Stimulated activated CD8-positive, alpha-beta memory T cell treated with anti-CD3 and anti-CD28 coated beads, Interleukin-4, amount 100 ng/mL, for 4 hours (primary cell): Measurements from ENCODE around the gene SLC7A9.

Experiments
- DNase-seq, 2 donors: peaks; one replicate each; pipeline ENCODE4 v3.0.0-alpha.2; 2020; ENCODE audit warnings: low read depth in 2 of 2, low spot score in 1 of 2

The SLC7A9 gene

DNA sequence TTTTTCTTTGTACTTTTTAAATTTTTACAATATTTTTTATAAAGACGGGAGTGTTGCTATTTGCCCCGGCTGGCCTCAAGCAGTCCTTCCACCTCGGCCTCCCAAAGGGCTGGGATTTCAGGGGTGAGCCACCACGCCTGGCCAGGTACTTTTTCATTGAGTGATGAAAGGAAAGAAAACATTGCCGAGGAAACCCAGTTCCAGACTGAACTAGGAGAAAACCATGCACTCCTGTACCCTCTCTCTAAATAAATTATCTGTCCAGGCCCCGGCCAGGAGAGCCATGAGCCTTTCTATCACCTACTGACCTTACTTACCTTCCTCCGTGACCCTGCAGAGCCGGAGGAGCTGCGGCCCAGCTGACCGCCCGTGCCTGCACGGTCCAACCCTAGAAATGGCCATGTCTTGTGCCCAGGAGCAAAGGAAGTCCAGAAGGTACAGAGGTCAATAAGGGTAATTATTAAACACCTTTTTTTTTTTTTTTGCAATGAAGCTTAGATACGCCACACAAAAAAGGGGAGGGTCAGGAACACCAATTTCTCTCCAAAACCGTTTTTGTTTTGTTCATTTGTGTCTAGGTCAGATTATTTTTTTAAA, at the start of gene SLC7A9:
Gene SLC7A9 (minus strand): TSS at position 399 of the 597 bp plus-strand sequence. CDS start 1,233 bp downstream, outside the sequence.
- no peak for DNase-seq

DNA sequence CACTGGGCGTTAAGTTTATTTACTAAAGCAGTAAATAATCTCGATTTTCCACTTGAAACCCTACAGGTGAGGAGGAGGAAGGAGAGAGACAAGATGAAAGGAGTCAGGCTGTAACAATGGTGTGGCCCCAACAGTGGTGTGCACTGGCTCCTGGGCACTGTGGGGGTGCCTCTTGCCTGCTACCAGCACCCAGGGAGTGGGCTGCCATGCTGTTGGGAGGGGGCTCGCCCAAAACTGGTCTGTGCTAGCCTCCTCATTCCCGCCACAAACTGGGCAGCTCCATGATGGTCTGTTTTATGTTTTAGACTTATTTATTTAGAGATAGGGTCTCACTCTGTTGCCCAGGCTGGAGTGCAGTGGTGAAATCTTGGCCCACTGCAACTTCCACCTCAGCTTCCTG, 49.8 kb upstream of the SLC7A9 start:
- no peak for DNase-seq

DNA sequence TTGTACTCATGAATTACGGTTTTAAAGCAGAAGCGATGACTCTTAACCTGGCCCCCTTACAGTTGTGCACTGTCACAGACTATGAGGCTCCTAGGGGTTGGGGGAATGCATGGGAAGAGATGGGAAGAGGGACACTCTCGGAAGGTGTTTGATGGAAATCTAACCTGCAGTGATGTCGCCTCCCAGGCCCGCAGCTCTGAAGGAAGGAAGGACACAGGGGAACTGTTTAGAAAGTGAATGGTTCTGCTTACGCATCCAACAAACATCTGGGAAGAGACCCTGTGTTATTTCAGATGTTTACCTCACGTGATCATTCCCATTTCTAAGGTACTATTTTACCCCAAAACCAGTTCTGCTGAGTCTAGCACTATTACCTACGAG, 48.0 kb upstream of the SLC7A9 start:
- no peak for DNase-seq

DNA sequence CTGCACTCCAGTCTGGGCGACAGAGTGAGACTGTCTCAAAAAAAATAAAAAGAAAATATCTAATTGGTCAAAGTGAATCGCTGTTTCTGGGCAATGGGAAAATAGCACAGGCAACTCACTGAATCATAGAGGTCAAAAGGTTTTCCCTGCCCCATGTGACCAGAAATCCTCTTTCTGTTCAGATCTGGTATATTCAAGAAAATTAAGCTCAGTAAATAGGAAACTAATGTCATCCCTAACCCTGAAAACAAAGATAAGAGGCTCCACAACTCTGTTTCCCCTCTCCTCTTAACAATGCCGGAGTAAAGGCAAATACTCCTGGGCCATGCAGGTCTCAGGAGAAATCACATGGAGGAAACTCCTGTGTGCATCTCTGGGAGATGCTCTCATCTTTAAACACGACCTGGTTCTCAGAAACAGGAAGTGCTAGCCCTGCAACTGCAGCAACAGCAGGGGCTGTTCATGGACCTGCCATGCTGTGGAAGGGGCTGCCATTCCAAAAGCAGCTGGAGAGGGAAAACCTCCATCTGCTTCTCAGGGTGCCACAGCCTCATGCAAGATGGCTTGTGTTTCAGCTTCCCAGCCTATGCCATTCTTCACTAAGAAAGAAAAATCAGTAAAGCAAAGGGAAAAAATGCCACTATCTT, 47.5 kb upstream of the SLC7A9 start:
- no peak for DNase-seq

DNA sequence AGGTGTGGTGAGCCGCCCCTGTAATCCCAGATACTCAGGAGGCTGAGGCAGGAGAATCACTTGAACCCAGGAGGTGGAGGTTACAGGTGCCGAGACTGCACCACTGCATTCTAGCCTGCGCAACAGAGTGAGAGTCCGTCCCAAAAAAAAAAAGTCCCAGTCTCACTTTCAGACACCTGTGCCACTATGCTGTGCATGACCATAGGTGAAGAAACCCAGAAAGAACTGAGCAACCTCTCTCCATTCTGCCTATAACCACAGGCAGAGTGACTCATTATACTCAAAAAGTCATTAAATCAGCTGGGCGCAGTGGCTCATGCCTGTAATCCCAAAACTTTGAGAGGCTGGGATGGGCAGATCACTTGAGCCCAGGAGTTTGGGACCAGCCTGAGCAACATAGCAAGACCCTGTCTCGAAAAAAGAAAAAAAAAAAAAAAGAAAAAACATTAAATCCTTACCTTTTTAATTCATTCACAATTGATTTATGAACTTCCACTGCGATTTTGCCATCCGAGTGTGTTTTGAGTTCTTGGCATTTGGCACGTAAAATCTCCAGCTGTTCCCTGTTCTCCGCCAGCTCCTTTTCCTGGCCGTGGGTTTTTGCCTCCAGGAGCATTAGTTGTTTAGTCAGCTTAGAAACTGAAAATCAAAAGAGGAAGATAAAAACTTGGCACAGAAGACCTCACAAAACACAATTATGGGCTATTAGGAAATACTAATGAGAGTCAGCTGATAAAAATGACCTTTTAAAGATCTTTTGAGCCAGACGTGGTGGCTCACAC, 45.5 kb upstream of the SLC7A9 start:
- DNase-seq: no peak

DNA sequence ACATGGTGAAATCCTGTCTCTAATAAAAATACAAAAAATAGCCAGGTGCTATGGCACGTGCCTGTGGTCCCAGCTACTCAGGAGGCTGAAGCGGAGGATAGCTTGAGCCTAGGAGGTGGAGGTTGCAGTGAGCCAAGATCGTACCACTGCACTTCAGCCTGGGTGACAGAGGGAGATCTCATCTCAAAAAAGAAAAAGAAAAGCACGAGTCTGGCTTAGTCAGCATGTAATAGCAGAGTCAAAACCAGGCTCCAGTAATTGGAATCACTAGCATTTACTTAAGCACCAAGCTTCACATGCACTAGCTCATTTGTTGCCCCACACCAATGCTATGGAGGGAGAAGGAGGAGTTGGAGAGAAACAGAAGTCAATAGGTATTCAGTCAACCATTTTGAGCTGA, 41.9 kb upstream of the SLC7A9 start:
- DNase-seq: no peak

DNA sequence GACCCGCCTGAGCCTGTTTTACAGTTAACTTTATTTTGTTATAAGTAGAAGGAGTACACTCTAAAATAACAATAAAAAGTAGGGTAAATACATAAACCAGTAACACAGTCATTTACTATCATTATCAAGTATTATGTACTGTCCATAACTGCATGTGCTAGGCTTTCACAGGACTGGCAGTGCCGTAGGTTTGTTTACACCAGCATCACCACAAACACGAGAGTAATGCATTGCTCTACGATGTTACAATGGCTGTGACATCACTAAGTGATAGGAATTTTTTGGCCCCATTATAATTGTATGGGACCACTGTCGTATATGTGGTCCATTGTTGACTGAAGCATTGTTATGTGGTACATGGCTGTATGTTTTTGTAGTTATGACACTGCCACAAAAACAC, 41.3 kb upstream of the SLC7A9 start:
- no peak for DNase-seq

DNA sequence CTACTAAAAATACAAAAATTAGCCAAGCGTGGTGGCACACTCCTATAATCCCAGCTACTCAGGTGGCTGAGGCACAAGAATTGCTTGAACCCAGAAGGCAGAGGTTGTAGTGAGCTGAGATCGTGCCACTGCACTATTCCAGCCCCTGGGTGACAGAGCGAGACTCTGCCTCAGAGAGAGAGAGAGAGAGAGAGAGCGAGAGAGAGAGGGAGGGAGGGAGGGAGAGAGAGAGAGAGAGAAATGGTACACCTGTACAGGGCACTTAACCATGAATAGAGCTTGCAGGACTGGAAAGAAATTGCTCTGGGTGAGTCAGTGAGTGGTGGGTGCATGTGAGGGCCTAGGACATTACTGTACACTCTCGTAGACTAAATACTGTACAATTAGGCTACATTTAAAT, 40.5 kb upstream of the SLC7A9 start:
- DNase-seq: no peak

DNA sequence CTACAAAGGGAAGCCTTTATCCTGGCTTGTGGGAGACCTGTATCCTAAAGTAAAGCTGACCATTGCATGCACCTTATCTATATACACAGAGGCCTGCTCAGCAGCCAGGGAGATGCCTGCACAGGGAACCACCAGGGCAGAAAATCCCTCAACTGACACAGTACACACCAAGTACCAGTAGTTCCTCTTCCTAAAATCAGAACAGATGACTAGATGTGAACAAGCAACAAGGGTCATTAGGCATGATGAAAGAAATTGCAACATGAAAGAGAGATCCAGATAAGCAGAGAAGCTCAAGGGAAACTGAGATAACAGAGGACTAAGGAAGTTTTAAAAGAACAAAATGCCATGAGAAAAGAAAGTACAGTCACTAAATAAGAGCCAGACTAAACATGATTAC, 39.7 kb upstream of the SLC7A9 start:
- DNase-seq: no peak

DNA sequence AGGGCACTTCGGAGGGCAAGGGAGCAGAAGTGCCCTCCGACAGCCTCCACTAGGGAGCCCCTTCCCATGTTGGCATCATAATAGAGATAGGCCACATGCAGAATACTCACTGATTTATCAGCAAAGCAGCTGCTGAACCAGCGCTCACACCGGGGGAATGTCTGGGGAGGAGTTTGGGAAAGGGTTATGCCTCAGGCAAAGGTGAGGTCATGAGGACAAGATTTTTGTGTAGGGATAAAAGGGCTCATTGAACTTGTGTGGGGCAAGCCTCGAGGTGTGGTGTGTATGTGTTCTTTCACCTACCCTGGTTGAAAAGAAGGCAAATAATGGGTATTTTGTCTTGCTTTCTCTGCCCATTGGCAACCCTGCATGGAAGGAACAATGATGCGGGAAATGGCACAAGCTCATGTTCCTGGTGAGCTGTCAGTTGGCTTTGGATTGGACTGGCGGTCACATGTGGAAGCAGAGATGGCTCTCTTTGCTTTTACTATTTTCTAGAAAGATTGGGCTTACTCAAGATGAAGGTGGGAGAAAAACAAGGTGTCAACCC, 39.1 kb upstream of the SLC7A9 start:
- DNase-seq: no peak

DNA sequence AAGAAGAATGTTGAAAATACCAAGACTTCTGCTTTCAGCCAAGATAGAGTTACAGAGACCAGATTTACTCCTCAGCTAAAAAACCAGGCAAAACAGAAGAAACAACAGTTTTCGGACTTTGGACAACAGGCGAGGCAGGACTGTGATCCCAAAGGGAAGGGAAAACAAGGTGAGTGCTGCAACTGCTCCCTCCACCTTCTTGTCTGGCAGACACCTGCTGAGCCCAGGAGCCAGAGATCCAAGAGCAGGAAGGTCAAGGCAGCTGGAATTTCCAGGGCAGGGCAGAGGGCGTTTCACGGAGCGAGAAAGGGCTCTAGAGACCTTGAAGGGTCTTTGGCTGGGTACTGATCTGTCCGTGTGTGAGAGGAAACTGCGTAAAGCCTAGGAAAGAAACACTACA, 32.9 kb upstream of the SLC7A9 start:
- no peak for DNase-seq

DNA sequence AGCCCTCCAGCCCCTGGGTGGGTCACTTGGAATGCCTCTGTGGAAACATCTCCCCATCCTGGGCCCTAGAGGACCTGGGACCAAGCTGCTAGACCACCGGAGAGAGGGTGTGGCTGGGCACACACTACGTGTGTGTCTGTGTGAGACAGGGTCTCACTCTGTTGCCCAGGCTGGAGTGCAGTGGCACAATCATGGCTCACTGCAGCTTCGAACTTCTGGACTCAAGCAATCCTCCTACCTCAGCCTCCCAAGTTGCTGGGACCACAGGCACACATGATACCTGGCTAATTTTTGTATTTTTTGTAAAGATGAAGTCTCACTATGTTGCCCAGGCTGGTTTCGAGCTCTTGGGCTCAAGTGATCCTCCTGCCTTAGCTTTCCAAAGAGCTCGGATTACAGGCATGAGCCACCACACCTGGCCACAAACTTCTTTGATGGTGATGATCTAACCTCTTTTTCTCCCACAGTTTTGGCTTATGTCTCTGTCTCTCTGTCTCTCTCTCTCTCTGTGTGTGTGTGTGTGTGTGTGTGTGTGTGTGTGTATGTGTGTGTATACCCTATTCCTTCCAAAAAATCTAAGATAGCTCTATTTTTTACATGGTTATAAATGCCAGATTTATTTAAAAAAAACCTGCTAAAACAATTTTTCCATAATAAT, 32.1 kb upstream of the SLC7A9 start:
- DNase-seq: no peak

DNA sequence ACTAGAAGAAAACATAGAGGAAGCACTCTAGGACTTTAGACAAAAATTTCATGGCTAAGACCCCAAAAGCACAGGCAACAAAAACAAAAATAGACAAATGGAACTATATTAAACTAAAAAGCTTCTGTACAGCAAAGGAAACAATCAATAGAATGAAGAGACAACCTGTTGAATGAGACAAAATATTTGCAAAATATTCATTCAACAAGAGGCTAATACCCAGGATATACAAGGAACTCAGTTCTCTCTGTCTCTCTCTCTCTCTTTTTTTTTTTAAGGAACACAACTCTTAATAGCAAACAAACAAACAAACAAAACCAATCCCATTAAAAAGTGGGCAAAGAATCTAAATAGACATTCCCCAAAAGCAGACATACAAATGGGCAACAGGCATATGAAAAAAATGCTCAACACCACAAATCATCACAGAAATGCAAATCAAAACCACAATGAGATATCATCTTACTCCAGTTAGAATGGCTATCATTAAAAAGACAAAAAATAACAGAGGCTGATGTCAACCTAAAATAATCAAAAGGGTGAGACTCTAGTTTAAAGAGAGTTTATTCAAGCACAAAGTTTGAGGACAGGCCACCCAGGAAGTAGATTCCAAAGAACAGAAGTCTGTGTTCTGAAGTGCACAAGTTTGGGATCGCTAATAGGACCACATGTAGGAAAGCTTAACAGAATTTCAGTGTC, 27.1 kb upstream of the SLC7A9 start:
- no peak for DNase-seq

DNA sequence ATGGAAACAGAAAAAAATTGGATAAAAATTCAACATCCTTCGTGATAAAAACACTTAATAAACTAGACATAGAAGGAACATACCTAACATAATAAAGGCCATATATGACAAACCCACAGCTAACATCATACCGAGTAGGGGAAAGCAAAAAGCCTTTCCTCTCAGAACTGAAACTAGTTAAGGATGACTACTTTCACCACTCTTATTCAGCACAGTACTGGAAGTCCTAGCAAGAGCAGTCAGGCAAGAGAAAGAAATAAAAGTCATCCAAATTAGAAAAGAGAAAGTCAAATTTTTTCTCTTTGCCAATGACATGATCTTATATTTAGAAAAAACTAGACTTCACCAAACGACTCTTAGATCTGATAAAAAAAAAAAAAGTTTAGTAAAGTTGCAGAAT, 25.8 kb upstream of the SLC7A9 start:
- DNase-seq: no peak

DNA sequence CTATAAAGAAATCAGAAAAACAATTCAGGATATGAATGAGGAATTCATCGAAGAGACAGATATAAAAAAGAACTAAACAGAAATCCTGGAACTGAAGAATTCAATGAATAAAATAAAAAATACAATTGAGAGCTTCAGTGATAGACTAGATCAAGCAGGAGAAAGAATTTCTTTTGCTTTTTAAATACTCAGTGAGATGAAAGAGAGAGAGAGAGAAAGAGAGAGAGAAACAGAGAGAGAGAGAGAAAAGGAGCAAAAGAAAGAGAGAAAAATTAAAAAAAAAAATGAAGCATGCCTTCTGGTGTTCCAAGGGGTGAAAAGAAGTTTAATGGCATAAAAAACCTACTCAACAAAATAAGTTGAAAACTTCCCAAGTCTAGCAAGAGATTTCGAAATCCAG, 22.0 kb upstream of the SLC7A9 start:
- no peak for DNase-seq

DNA sequence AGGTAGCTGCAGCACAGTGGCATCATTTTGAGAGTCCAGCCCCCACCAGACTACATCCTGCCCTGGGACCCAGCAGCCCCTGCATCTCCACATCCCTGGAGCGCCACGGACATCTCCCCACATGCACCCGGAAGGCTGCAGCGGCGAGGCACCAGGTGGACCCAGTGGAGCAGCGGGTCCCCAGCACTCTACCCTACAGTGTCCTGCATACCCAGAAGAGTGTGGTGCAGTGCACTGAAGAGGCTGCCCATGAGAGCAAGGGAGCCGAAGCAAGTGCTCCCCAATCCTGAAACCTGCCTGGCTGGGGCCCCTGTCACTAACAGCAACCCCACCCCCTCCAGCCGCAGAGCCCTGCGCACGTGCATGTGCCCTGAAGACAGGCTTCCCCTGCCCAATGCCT, 21.3 kb upstream of the SLC7A9 start:
- no peak for DNase-seq

DNA sequence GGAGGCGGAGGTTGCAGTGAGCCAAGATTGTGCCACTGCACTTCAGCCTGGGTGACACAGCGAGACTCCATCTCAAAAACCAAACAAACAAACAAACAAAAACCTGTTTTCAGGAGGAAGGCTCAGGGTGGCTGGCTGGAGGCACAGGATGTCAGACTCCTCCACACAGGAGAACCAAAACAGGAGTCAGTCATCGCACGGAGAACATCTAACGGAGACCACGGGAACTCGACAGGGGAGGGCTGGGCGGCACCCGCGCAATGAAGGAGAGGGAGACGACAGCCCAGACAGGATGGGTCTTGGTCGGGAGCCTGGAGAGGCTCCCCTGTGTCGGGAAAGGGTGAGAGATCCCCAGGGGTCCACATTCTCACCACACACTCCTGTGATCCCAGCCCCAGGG, 20.8 kb upstream of the SLC7A9 start:
- DNase-seq: no peak

DNA sequence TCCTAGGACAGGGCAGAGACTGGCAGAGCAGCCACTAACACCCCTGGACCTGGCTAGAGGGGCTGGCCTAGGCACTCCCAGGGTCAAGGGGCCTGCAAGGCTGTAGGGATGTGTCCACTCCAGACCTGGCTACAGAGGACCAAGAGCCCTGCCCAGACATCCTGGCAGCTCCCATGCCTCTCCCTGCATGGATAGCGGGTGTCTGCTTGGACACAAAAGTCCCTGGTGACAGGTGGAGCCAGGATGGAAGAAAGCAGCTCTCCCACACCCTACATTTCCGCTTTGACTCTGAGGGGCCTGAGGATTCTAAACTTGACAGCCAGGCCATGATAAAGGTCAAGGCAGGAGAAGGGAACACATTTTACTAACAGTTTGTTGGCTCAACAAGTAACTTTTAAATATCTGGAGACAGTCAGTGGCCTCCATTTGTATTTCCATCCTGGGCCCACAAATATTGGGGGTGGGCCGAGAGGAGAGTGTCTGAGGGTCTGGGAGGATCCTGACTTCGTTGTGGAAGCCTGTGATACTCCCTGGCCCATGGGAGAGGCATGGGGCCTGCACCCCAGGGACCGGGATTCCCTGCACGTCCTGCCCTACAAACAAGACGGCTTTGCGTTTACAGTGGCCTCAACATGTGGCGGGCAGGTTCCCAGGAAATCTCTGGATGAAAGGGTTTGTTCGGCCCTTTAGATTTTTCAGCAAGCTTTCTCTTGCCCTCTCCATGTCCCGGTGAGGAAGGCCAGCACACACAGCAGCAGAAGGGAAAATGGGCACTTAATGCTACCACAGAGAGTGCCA, 19.8 kb upstream of the SLC7A9 start:
- no peak for DNase-seq

DNA sequence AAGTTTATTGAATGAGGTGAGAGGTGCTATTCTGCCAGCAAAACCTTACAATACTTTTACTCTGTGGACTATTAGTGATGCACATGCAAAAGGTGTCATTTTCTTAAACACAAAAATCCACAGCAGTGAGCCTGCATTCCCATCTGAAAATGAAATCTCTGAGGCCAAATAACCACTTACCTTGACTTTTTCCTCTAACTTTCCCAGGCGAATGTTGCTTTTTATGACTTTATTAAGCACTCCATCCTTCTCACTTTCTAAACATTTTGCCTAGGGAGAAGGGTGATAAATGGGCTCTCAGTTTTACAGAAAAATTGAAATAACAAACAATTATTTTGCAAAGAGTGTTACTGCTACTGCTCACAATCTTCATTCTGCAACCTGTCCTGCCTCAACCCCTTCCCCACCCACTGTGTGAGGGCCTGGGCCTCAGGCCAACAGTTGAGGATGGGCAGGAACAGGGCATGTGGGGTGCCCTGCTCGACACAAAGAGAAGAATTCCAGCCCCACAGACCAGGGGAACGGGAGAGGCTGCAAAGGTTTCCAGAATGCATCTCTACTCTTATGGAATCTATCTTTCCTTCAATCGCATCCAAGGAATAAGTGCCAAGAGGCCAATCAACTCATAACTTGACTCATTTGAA, 18.1 kb upstream of the SLC7A9 start:
- no peak for DNase-seq

DNA sequence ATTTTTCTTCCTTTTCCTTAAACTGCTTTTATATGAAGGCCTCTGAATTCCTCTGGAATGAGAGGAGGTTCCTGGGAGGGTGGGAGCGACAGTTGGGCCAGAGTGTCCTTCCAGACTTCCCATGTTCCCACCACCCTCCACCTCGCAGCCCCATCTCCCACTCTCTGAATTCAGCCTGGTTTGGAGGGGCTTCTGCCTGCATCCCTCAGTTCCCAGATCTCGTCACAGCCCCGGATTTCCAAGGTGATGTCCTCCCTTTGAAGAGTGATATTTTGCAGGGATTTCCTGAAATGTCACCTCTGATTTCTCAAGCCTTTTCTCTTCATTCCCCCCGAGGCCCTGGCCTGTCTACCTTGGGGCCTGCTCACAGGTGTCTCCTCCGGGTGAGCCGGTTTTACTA, 16.7 kb upstream of the SLC7A9 start:
- no peak for DNase-seq
